ENCODE measurements around the gene OR2B6. TPM values are rescaled to one million over a fixed set of nuclear protein-coding genes. Genes with fewer than 3 reads are reported as not detected.

The OR2B6 gene
- total RNA-seq, 2 donors from 2014 or later = not detected

GRCh38 chr6:27966816-27967426, 9.9 kb downstream of the OR2B6 start:
- Mint-ChIP-seq H3K9me3 (peaks cover 8% of the 10 kb centered on the region), H3K27me3 (peaks cover 27 to 36% of the 10 kb centered on the region in 2 donors), H3K27ac (no peak overlapping the region), H3K36me3 (peaks cover 7% of the 10 kb centered on the region), H3K4me3 (no peak overlapping the region), H3K4me1 (ENCODE audit: low read depth in 2 of 2) (no peaks in the 10 kb centered on the region)
- peak in 1 of 2 donors; percentile 20 for ATAC-seq
- DNase-seq (ENCODE audit: low spot score) = no peak

- Mint-ChIP-seq H3K9me3 (peaks cover 5% of the 10 kb centered on the region), H3K27me3 (peaks cover 23 to 31% of the 10 kb centered on the region in 2 donors), H3K4me3 (no peak overlapping the region), H3K27ac (no peak overlapping the region), H3K4me1 (ENCODE audit: low read depth in 2 of 2) (no peaks in the 10 kb centered on the region), H3K36me3 (peaks cover 7% of the 10 kb centered on the region)
- ATAC-seq = no peak
- DNase-seq (ENCODE audit: low spot score) = no peak
These were observed 13.4 kb downstream of the OR2B6 start for GRCh38 chr6:27970444-27970843.

GRCh38 chr6:27972750-27973149, 15.7 kb downstream of the OR2B6 start:
- Mint-ChIP-seq H3K4me3 (no peak overlapping the region), H3K4me1 (ENCODE audit: low read depth in 2 of 2) (no peaks in the 10 kb centered on the region)

GRCh38 chr6:27977387-27977786, 20.3 kb downstream of the OR2B6 start:
- peaks cover 25 to 41% of the 10 kb centered on the region in 2 donors for H3K27me3 Mint-ChIP-seq
- H3K4me3 Mint-ChIP-seq = no peak overlapping the region
- no peak for DNase-seq (ENCODE audit: low spot score)
- H3K27ac Mint-ChIP-seq = no peak overlapping the region
- H3K4me1 Mint-ChIP-seq (ENCODE audit: low read depth in 2 of 2) = no peaks in the 10 kb centered on the region
- H3K36me3 Mint-ChIP-seq = no peaks in the 10 kb centered on the region
- ATAC-seq = peak in 1 of 2 donors; percentile 32
- H3K9me3 Mint-ChIP-seq = no peaks in the 10 kb centered on the region

More at GRCh38 chr6:27972750-27973149, 15.7 kb downstream of the OR2B6 start:
- no peak overlapping the region for H3K27ac Mint-ChIP-seq
- peaks cover 5% of the 10 kb centered on the region for H3K9me3 Mint-ChIP-seq
- H3K36me3 Mint-ChIP-seq = peaks cover 7% of the 10 kb centered on the region
- DNase-seq (ENCODE audit: low spot score) (no peak), ATAC-seq (no peak)
- peaks cover 32 to 37% of the 10 kb centered on the region in 2 donors for H3K27me3 Mint-ChIP-seq

- no peaks in the 10 kb centered on the region for H3K4me1 Mint-ChIP-seq (ENCODE audit: low read depth in 2 of 2)
- no peaks in the 10 kb centered on the region for H3K9me3 Mint-ChIP-seq
- H3K27ac Mint-ChIP-seq = no peak overlapping the region
- no peak for DNase-seq (ENCODE audit: low spot score)
- no peak for ATAC-seq
- peaks cover 26 to 40% of the 10 kb centered on the region in 2 donors for H3K27me3 Mint-ChIP-seq
- no peak overlapping the region for H3K4me3 Mint-ChIP-seq
- H3K36me3 Mint-ChIP-seq = no peaks in the 10 kb centered on the region
These were observed 21.7 kb downstream of the OR2B6 start for GRCh38 chr6:27978705-27979104.

GRCh38 chr6:27980111-27980510, 23.1 kb downstream of the OR2B6 start:
- H3K36me3 Mint-ChIP-seq = no peaks in the 10 kb centered on the region
- no peaks in the 10 kb centered on the region for H3K4me1 Mint-ChIP-seq (ENCODE audit: low read depth in 2 of 2)
- no peak for DNase-seq (ENCODE audit: low spot score)
- peaks cover 27 to 46% of the 10 kb centered on the region in 2 donors for H3K27me3 Mint-ChIP-seq
- H3K9me3 Mint-ChIP-seq = no peaks in the 10 kb centered on the region
- no peak for ATAC-seq
- no peak overlapping the region for H3K4me3 Mint-ChIP-seq
- no peak overlapping the region for H3K27ac Mint-ChIP-seq

- Mint-ChIP-seq H3K36me3 (no peaks in the 10 kb centered on the region), H3K27me3 (peaks cover 33 to 64% of the 10 kb centered on the region in 2 donors), H3K27ac (no peak overlapping the region), H3K4me1 (ENCODE audit: low read depth in 2 of 2) (no peaks in the 10 kb centered on the region), H3K9me3 (no peaks in the 10 kb centered on the region), H3K4me3 (no peak overlapping the region)
- ATAC-seq (no peak), DNase-seq (ENCODE audit: low spot score) (no peak)
These were observed 30.1 kb downstream of the OR2B6 start for GRCh38 chr6:27986928-27987725.

GRCh38 chr6:27994616-27995015, 37.6 kb downstream of the OR2B6 start:
- Mint-ChIP-seq H3K4me1 (ENCODE audit: low read depth in 2 of 2) (no peaks in the 10 kb centered on the region), H3K27me3 (peaks cover 17 to 65% of the 10 kb centered on the region in 2 donors), H3K4me3 (no peak overlapping the region), H3K36me3 (no peaks in the 10 kb centered on the region), H3K9me3 (no peaks in the 10 kb centered on the region), H3K27ac (no peak overlapping the region)
- no peak for ATAC-seq
- no peak for DNase-seq (ENCODE audit: low spot score)

- DNase-seq (ENCODE audit: low spot score) = no peak
- H3K4me1 Mint-ChIP-seq (ENCODE audit: low read depth in 2 of 2) = no peaks in the 10 kb centered on the region
- H3K4me3 Mint-ChIP-seq = no peak overlapping the region
- H3K9me3 Mint-ChIP-seq = no peaks in the 10 kb centered on the region
- H3K27ac Mint-ChIP-seq = no peak overlapping the region
- H3K27me3 Mint-ChIP-seq = peaks cover 18 to 48% of the 10 kb centered on the region in 2 donors
- H3K36me3 Mint-ChIP-seq = no peaks in the 10 kb centered on the region
- ATAC-seq = no peak
These were observed 43.5 kb downstream of the OR2B6 start for GRCh38 chr6:28000351-28001045.

GRCh38 chr6:28001351-28001750, 44.3 kb downstream of the OR2B6 start:
- DNase-seq (ENCODE audit: low spot score) = no peak
- peaks cover 19 to 41% of the 10 kb centered on the region in 2 donors for H3K27me3 Mint-ChIP-seq
- no peak overlapping the region for H3K27ac Mint-ChIP-seq
- no peaks in the 10 kb centered on the region for H3K9me3 Mint-ChIP-seq
- no peak for ATAC-seq
- no peaks in the 10 kb centered on the region for H3K36me3 Mint-ChIP-seq
- no peak overlapping the region for H3K4me3 Mint-ChIP-seq
- H3K4me1 Mint-ChIP-seq (ENCODE audit: low read depth in 2 of 2) = no peaks in the 10 kb centered on the region

GRCh38 chr6:28001751-28002150, 44.7 kb downstream of the OR2B6 start:
- H3K27ac Mint-ChIP-seq = no peak overlapping the region
- DNase-seq (ENCODE audit: low spot score) (no peak), ATAC-seq (no peak)
- H3K9me3 Mint-ChIP-seq = no peaks in the 10 kb centered on the region
- peaks cover 19 to 37% of the 10 kb centered on the region in 2 donors for H3K27me3 Mint-ChIP-seq
- no peak overlapping the region for H3K4me3 Mint-ChIP-seq
- no peaks in the 10 kb centered on the region for H3K4me1 Mint-ChIP-seq (ENCODE audit: low read depth in 2 of 2)
- no peaks in the 10 kb centered on the region for H3K36me3 Mint-ChIP-seq

GRCh38 chr6:28002161-28002560, 45.1 kb downstream of the OR2B6 start:
- Mint-ChIP-seq H3K27ac (no peak overlapping the region), H3K27me3 (peaks cover 19 to 33% of the 10 kb centered on the region in 2 donors), H3K4me3 (no peak overlapping the region), H3K4me1 (ENCODE audit: low read depth in 2 of 2) (no peaks in the 10 kb centered on the region), H3K9me3 (no peaks in the 10 kb centered on the region), H3K36me3 (no peaks in the 10 kb centered on the region)
- no peak for ATAC-seq
- DNase-seq (ENCODE audit: low spot score) = no peak

- no peaks in the 10 kb centered on the region for H3K4me1 Mint-ChIP-seq (ENCODE audit: low read depth in 2 of 2)
- H3K27ac Mint-ChIP-seq = no peak overlapping the region
- no peaks in the 10 kb centered on the region for H3K36me3 Mint-ChIP-seq
- DNase-seq (ENCODE audit: low spot score) (no peak), ATAC-seq (no peak)
- no peak overlapping the region for H3K4me3 Mint-ChIP-seq
- H3K27me3 Mint-ChIP-seq = peaks cover 19 to 30% of the 10 kb centered on the region in 2 donors
- no peaks in the 10 kb centered on the region for H3K9me3 Mint-ChIP-seq
These were observed 46.0 kb downstream of the OR2B6 start for GRCh38 chr6:28003059-28003458.

GRCh38 chr6:28003661-28004060, 46.6 kb downstream of the OR2B6 start:
- Mint-ChIP-seq H3K4me3 (no peak overlapping the region), H3K27ac (no peak overlapping the region), H3K4me1 (ENCODE audit: low read depth in 2 of 2) (no peaks in the 10 kb centered on the region), H3K36me3 (no peaks in the 10 kb centered on the region), H3K9me3 (no peaks in the 10 kb centered on the region), H3K27me3 (peaks cover 25 to 33% of the 10 kb centered on the region in 2 donors)
- DNase-seq (ENCODE audit: low spot score) (no peak), ATAC-seq (no peak)
